PC-3 (cell line): Measurements from ENCODE around the gene TOR2A. TPM values are rescaled to one million over a fixed set of nuclear protein-coding genes. Genes with fewer than 3 reads are reported as not detected.

Experiments
- ATAC-seq: fragments of 200-7000 bp; cut with Tn5 transposase; 2 replicates; pipeline ENCODE4 v1.9.1; 2020; ENCODE audit warnings: mild to moderate bottlenecking, moderate library complexity
- Bru-seq: library from RNA; stranded (reverse); fragments of 400-500 nt; gene quantifications from one replicate; lab custom pipeline; 2021; lab: Mats Ljungman, UMichigan
- BruChase-seq, 2 experiments: library from RNA; stranded (reverse); fragments of 400-500 nt; gene quantifications; one replicate each; lab custom pipeline; 2021; lab: Mats Ljungman, UMichigan
- BruUV-seq: library from RNA; stranded (reverse); fragments of 400-500 nt; replicated peaks from 2 replicates; lab custom pipeline; 2021; lab: Mats Ljungman, UMichigan
- CTCF ChIA-PET: fragments of 300-600 bp; sonication (Branson Sonifier 250); formaldehyde crosslinking; loops from one replicate; lab custom pipeline; 2022; ENCODE audit warnings: antibody characterized with exemption; lab: Charles Lee
- POLR2A ChIA-PET: fragments of 300-600 bp; sonication (Branson Sonifier 250); formaldehyde crosslinking; loops from one replicate; lab custom pipeline; 2022; ENCODE audit warnings: antibody characterized with exemption; ENCODE audit not compliant: unreplicated experiment; lab: Charles Lee
- DNase-seq: peaks from one replicate; pipeline ENCODE4 v3.0.0-alpha.2; 2015
- H2AFZ ChIP-seq: fragments of 300-600 bp; sonication (generic); 2 replicates; pipeline ENCODE4 v1.6.0; 2016; ENCODE audit warnings: antibody characterized with exemption, low read length
- H3F3A ChIP-seq: fragments of 300-600 bp; sonication (generic); one replicate; pipeline ENCODE4 v1.6.0; 2017; ENCODE audit warnings: antibody characterized with exemption, low read length, control low read depth, mild to moderate bottlenecking; ENCODE audit not compliant: unreplicated experiment
- H3K27ac ChIP-seq: fragments of 300-600 bp; sonication (generic); 2 replicates; pipeline ENCODE4 v1.5.1; 2016; ENCODE audit warnings: mild to moderate bottlenecking, low read length
- H3K27me3 ChIP-seq: fragments of 300-600 bp; sonication (generic); 2 replicates; pipeline ENCODE4 v1.6.1; 2016; ENCODE audit warnings: low read length, mixed read lengths
- H3K36me3 ChIP-seq: fragments of 300-600 bp; sonication (generic); 2 replicates; pipeline ENCODE4 v1.6.1; 2016; ENCODE audit warnings: low read depth, mixed run types, low read length, mixed read lengths
- H3K4me1 ChIP-seq: fragments of 300-600 bp; sonication (generic); 2 replicates; pipeline ENCODE4 v1.5.1; 2016; ENCODE audit warnings: low read length; ENCODE audit not compliant: insufficient read depth
- H3K4me2 ChIP-seq: fragments of 300-600 bp; sonication (generic); 2 replicates; pipeline ENCODE4 v1.6.0; 2016; ENCODE audit warnings: low read length
- H3K4me3 ChIP-seq: fragments of 300-600 bp; sonication (generic); 2 replicates; pipeline ENCODE4 v1.5.1; 2016; ENCODE audit warnings: mild to moderate bottlenecking, low read length, mixed read lengths
- H3K79me2 ChIP-seq: fragments of 300-600 bp; sonication (generic); 2 replicates; pipeline ENCODE4 v1.6.1; 2017; ENCODE audit warnings: low read length, mixed read lengths
- H3K9ac ChIP-seq: fragments of 300-600 bp; sonication (generic); 2 replicates; pipeline ENCODE4 v1.6.0; 2016; ENCODE audit warnings: mild to moderate bottlenecking, low read length
- H3K9me2 ChIP-seq: fragments of 300-600 bp; sonication (generic); replicated peaks from 2 replicates; pipeline ENCODE4 v1.6.1; 2016; ENCODE audit warnings: mixed run types, low read length, mixed read lengths
- H3K9me3 ChIP-seq: fragments of 300-600 bp; sonication (generic); 2 replicates; pipeline ENCODE4 v1.6.1; 2016; ENCODE audit warnings: low read length, mixed read lengths
- H4K20me1 ChIP-seq: fragments of 300-600 bp; sonication (generic); 2 replicates; pipeline ENCODE4 v1.6.1; 2016; ENCODE audit warnings: low read length, mixed read lengths
- EZH2 ChIP-seq: fragments of 300-600 bp; sonication (generic); IDR thresholded peaks from one replicate; pipeline ENCODE4 v1.6.1; 2017; ENCODE audit warnings: antibody characterized with exemption, mild to moderate bottlenecking, low read length; ENCODE audit not compliant: unreplicated experiment
- EZH2phosphoT487 ChIP-seq: fragments of 300-600 bp; sonication (generic); IDR thresholded peaks from 2 replicates; pipeline ENCODE4 v1.6.1; 2018; ENCODE audit warnings: mild to moderate bottlenecking, antibody characterized with exemption, low read length, borderline replicate concordance
- intact Hi-C: fragments of 100-400 bp; cut with micrococcal nuclease; formaldehyde crosslinking; loops from 2 replicates; pipeline ENCODE4 v1.9.0; 2023
- long read RNA-seq: library from polyadenylated mRNA; unstranded; transcript quantifications from one replicate; pipeline ENCODE4 v2.0.0, GENCODE V29; 2021; ENCODE audit not compliant: unreplicated experiment
- total RNA-seq: library from RNA; depleted of rRNA; stranded (reverse); fragments of >200 nt; gene quantifications from 2 replicates; pipeline ENCODE4 v1.2.3, GENCODE V29; 2014; rRNA removed
- TF ChIP-seq, protein P1 (sequence below): fragments of 300-600 bp; sonication (generic); conservative IDR thresholded peaks from 2 replicates; pipeline ENCODE4 v1.5.1; 2017; ENCODE audit warnings: antibody characterized with exemption, low read depth, mild to moderate bottlenecking, low read length

TOR2A gene
- total RNA-seq (12.2 and 14.1 TPM in 2 replicates), Bru-seq, nascent RNA (percentile 49 among the genes with signal in this experiment), BruChase-seq, experiment 1, labeled RNA remaining after a 6-hour chase (percentile 50 among the genes with signal in this experiment), BruChase-seq, experiment 2, labeled RNA remaining after a 2-hour chase (percentile 53 among the genes with signal in this experiment)
- long read RNA-seq, partial matches to known transcripts, result 0 of 6 reads
- long read RNA-seq, other reads (novel, unspliced or antisense), result 1 of 6 reads

DNA sequence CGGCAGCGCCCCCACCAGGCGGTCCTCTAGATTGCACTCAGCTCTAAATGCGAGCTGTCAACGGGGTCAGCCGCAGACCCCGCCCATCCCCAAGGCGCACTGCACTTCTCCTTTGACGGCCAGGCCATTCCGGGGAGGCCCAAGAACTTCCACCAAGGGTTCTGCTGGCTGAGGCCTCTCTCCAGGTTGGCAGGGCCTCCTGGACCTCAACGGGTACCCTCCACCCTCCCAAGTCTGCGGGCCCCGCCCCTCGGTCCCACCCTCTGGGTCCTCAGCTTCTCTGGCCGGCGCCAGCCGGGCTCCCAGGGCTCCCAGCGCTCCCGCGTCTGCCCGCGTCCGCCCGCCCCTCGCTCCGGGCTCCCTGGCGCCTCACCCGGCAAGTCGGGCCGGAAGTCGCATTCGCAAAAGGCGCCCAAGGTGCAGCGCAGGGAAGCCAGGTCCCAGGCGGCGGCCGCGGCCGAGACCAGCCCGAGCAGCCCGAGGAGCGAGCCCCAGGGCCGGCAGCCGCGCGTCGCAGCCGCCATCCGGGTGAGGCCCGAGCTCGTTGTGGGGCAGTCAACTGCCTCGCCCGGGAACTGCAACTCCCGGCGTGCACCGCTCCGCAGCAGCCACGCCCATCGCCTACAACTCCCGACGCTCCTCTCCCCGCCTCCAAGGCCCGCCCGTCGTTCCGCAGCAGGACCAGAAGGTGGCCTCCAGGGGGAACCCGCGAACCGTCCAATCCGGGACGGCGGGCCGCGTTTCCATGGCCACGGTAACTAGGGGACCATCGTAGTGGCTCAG is at the start of gene TOR2A:
Gene TOR2A (minus strand): TSS at position 548 of the 783 bp plus-strand sequence. CDS start 24 bp downstream, at position 524.
- intact Hi-C loops, result loop anchor here (1.0 to 2.0 kb wide), 4 partner anchors 28 to 186 kb away; no protein-coding TSS in a partner anchor
- no TSS peak for BruUV-seq
- ATAC-seq, result peak; percentile 96

DNA sequence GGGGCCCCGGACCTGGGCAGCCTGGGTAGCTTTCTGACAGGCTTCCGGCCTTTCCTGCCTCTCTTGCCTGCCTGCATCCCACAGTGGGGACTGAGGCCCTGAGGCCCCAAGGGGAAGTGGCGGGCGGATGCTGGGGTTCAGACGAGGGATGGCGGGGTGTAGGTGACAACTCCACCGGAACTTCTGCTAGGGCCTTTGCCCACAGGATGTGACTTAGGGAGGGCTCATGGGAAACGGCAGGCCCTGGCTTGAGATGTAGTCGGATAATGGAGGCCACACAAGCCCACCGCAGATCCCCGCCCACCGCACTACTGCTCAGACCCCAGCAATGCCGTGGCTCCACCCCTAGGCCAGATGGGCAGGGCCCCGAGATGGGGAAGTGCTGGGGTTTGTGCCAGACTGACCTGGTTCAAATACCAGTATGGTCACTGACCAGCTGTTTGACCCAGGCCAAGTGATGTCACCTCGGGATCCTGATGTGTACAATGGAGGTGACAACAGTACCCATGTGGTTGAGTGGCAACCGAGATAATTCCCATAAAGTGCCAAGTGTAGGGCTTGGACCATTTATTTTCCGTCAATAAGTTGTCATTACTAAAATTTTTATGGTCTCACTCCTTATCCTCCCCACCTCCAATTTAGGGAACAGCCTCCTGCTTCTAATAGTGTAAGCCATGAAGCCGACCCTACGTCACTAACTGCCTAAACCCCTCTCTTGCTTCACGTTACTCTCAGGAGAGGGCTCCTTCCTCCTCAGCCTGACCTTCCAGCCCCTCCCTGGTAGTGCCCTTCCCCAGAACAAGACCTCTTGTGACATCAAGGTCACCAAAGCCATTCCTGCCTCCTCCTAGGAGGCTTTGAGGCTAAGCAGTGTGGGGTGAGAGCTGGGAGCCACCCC is 48.3 kb upstream of the TOR2A start:
- ChIA-PET POLR2A (no interaction called here), CTCF (no interaction called here)
- H3K4me1 ChIP-seq, result peaks cover 10% of the 10 kb centered on the region
- BruUV-seq, result no TSS peak
- H3K36me3 ChIP-seq, result peaks cover 19% of the 10 kb centered on the region
- H3F3A ChIP-seq, result no peaks in the 10 kb centered on the region
- H3K4me2 ChIP-seq, result no peak overlapping the region
- no peak overlapping the region for H3K4me3 ChIP-seq
- H3K9ac ChIP-seq, result no peak overlapping the region
- TF ChIP-seq EZH2, result no peak
- TF ChIP-seq EZH2phosphoT487, result no peak
- TF ChIP-seq, protein P1, sequence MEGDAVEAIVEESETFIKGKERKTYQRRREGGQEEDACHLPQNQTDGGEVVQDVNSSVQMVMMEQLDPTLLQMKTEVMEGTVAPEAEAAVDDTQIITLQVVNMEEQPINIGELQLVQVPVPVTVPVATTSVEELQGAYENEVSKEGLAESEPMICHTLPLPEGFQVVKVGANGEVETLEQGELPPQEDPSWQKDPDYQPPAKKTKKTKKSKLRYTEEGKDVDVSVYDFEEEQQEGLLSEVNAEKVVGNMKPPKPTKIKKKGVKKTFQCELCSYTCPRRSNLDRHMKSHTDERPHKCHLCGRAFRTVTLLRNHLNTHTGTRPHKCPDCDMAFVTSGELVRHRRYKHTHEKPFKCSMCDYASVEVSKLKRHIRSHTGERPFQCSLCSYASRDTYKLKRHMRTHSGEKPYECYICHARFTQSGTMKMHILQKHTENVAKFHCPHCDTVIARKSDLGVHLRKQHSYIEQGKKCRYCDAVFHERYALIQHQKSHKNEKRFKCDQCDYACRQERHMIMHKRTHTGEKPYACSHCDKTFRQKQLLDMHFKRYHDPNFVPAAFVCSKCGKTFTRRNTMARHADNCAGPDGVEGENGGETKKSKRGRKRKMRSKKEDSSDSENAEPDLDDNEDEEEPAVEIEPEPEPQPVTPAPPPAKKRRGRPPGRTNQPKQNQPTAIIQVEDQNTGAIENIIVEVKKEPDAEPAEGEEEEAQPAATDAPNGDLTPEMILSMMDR, result no peak
- peaks cover 25% of the 10 kb centered on the region for H3K79me2 ChIP-seq
- no peak for DNase-seq
- no peaks in the 10 kb centered on the region for H3K9me2 ChIP-seq
- no peaks in the 10 kb centered on the region for H3K27me3 ChIP-seq
- no peak overlapping the region for H3K27ac ChIP-seq
- peaks cover 20% of the 10 kb centered on the region for H4K20me1 ChIP-seq
- intact Hi-C loops, result no loop called here
- no peak for ATAC-seq
- no peaks in the 10 kb centered on the region for H3K9me3 ChIP-seq
- no peak overlapping the region for H2AFZ ChIP-seq

More for the DNA sequence above, at the start of gene TOR2A:
- Histone ChIP-seq H3K27me3 (no peaks in the 10 kb centered on the region), H3K36me3 (no peaks in the 10 kb centered on the region), H3K79me2 (no peaks in the 10 kb centered on the region), H3K27ac (peak within 1 kb of the TSS; percentile 39), H2AFZ (peak within 1 kb of the TSS; percentile 83), H3K9me2 (no peaks in the 10 kb centered on the region), H3K9ac (peak within 1 kb of the TSS; percentile 71), H4K20me1 (no peaks in the 10 kb centered on the region), H3K4me2 (peak within 1 kb of the TSS; percentile 94), H3F3A (no peaks in the 10 kb centered on the region), H3K9me3 (no peaks in the 10 kb centered on the region), H3K4me3 (peak within 1 kb of the TSS; percentile 84), H3K4me1 (peaks cover 8% of the 10 kb centered on the region)
- CTCF ChIA-PET, result interaction anchor here (0.5 to 1.6 kb wide), 17 partner anchors 12 to 579 kb away, joined by 3 to 19 read pairs (median 5); partner anchors contain the start of genes CDK9, PTRH1, STXBP1 and TTC16
- TF ChIP-seq, protein P1, result peak; percentile 86
- no peak for TF ChIP-seq EZH2phosphoT487
- POLR2A ChIA-PET, result interaction anchor here (0.8 to 1.2 kb wide), 3 partner anchors 13 to 127 kb away, joined by 3 to 6 read pairs (median 3); no protein-coding TSS in a partner anchor
- peak; percentile 93 for DNase-seq
